Measurements from ENCODE around the gene MYRF. TPM values are rescaled to one million over a fixed set of nuclear protein-coding genes. Genes with fewer than 3 reads are reported as not detected.

The MYRF gene
- total and polyA plus RNA-seq, 2 donors: 0.09 to 0.62 TPM

GRCh38 chr11:61711037-61711436, 41.4 kb upstream of the MYRF start:
- 97% methylated on average over 14 of the region's 14 CpGs for WGBS

GRCh38 chr11:61711498-61711897, 40.9 kb upstream of the MYRF start:
- 96% methylated on average over 6 of the region's 6 CpGs for WGBS
- H3K4me3 ChIP-seq (ENCODE audit: low read length in 2 of 2): no peak overlapping the region

More at GRCh38 chr11:61711037-61711436, 41.4 kb upstream of the MYRF start:
- Histone ChIP-seq H3K27me3 (ENCODE audit: control insufficient read depth in 2 of 2, insufficient read depth in 1 of 2, low read length in 1 of 2) (no peaks in the 10 kb centered on the region), H3K36me3 (ENCODE audit: control insufficient read depth in 2 of 2, insufficient read depth in 2 of 2, low read length in 1 of 2) (no peaks in the 10 kb centered on the region), H3K4me3 (ENCODE audit: low read length in 2 of 2) (no peak overlapping the region), H3K9me3 (ENCODE audit: control insufficient read depth in 2 of 2, insufficient read depth in 1 of 2, low read length in 1 of 2) (no peaks in the 10 kb centered on the region), H3K27ac (ENCODE audit: low read depth in 1 of 2, low read length in 1 of 2) (no peak overlapping the region), H3K4me1 (ENCODE audit: control insufficient read depth in 2 of 2, insufficient read depth in 2 of 2, low read length in 2 of 2) (no peaks in the 10 kb centered on the region)
- DNase-seq (ENCODE audit: low read depth in 6 of 9, low spot score in 9 of 9): no peak

GRCh38 chr11:61712314-61712713, 40.1 kb upstream of the MYRF start:
- Histone ChIP-seq H3K4me1 (ENCODE audit: control insufficient read depth in 2 of 2, insufficient read depth in 2 of 2, low read length in 2 of 2) (no peaks in the 10 kb centered on the region), H3K36me3 (ENCODE audit: control insufficient read depth in 2 of 2, insufficient read depth in 2 of 2, low read length in 1 of 2) (no peaks in the 10 kb centered on the region), H3K27ac (ENCODE audit: low read depth in 1 of 2, low read length in 1 of 2) (no peak overlapping the region), H3K4me3 (ENCODE audit: low read length in 2 of 2) (no peak overlapping the region), H3K9me3 (ENCODE audit: control insufficient read depth in 2 of 2, insufficient read depth in 1 of 2, low read length in 1 of 2) (no peaks in the 10 kb centered on the region), H3K27me3 (ENCODE audit: control insufficient read depth in 2 of 2, insufficient read depth in 1 of 2, low read length in 1 of 2) (no peaks in the 10 kb centered on the region)
- 97% methylated on average over 12 of the region's 12 CpGs for WGBS
- no peak for DNase-seq (ENCODE audit: low read depth in 6 of 9, low spot score in 9 of 9)

More at GRCh38 chr11:61711498-61711897, 40.9 kb upstream of the MYRF start:
- no peak for DNase-seq (ENCODE audit: low read depth in 6 of 9, low spot score in 9 of 9)
- Histone ChIP-seq H3K4me1 (ENCODE audit: control insufficient read depth in 2 of 2, insufficient read depth in 2 of 2, low read length in 2 of 2) (no peaks in the 10 kb centered on the region), H3K27me3 (ENCODE audit: control insufficient read depth in 2 of 2, insufficient read depth in 1 of 2, low read length in 1 of 2) (no peaks in the 10 kb centered on the region), H3K9me3 (ENCODE audit: control insufficient read depth in 2 of 2, insufficient read depth in 1 of 2, low read length in 1 of 2) (no peaks in the 10 kb centered on the region), H3K27ac (ENCODE audit: low read depth in 1 of 2, low read length in 1 of 2) (no peak overlapping the region), H3K36me3 (ENCODE audit: control insufficient read depth in 2 of 2, insufficient read depth in 2 of 2, low read length in 1 of 2) (no peaks in the 10 kb centered on the region)

GRCh38 chr11:61712846-61713245, 39.6 kb upstream of the MYRF start:
- Histone ChIP-seq H3K27me3 (ENCODE audit: control insufficient read depth in 2 of 2, insufficient read depth in 1 of 2, low read length in 1 of 2) (no peaks in the 10 kb centered on the region), H3K27ac (ENCODE audit: low read depth in 1 of 2, low read length in 1 of 2) (no peak overlapping the region), H3K4me3 (ENCODE audit: low read length in 2 of 2) (no peak overlapping the region), H3K4me1 (ENCODE audit: control insufficient read depth in 2 of 2, insufficient read depth in 2 of 2, low read length in 2 of 2) (peaks cover 0 to 2% of the 10 kb centered on the region in 2 donors), H3K36me3 (ENCODE audit: control insufficient read depth in 2 of 2, insufficient read depth in 2 of 2, low read length in 1 of 2) (no peaks in the 10 kb centered on the region), H3K9me3 (ENCODE audit: control insufficient read depth in 2 of 2, insufficient read depth in 1 of 2, low read length in 1 of 2) (no peaks in the 10 kb centered on the region)
- 98% methylated on average over 6 of the region's 6 CpGs for WGBS
- DNase-seq (ENCODE audit: low read depth in 6 of 9, low spot score in 9 of 9): no peak

GRCh38 chr11:61713464-61713863, 39.0 kb upstream of the MYRF start:
- no peak for DNase-seq (ENCODE audit: low read depth in 6 of 9, low spot score in 9 of 9)
- H3K4me3 ChIP-seq (ENCODE audit: low read length in 2 of 2): no peak overlapping the region
- no peaks in the 10 kb centered on the region for H3K9me3 ChIP-seq (ENCODE audit: control insufficient read depth in 2 of 2, insufficient read depth in 1 of 2, low read length in 1 of 2)
- 86% methylated on average over 9 of the region's 9 CpGs for WGBS
- no peaks in the 10 kb centered on the region for H3K36me3 ChIP-seq (ENCODE audit: control insufficient read depth in 2 of 2, insufficient read depth in 2 of 2, low read length in 1 of 2)
- no peaks in the 10 kb centered on the region for H3K27me3 ChIP-seq (ENCODE audit: control insufficient read depth in 2 of 2, insufficient read depth in 1 of 2, low read length in 1 of 2)
- H3K27ac ChIP-seq (ENCODE audit: low read depth in 1 of 2, low read length in 1 of 2): no peak overlapping the region
- H3K4me1 ChIP-seq (ENCODE audit: control insufficient read depth in 2 of 2, insufficient read depth in 2 of 2, low read length in 2 of 2): peaks cover 0 to 6% of the 10 kb centered on the region in 2 donors

GRCh38 chr11:61713906-61714305, 38.5 kb upstream of the MYRF start:
- Histone ChIP-seq H3K4me1 (ENCODE audit: control insufficient read depth in 2 of 2, insufficient read depth in 2 of 2, low read length in 2 of 2) (peaks cover 0 to 9% of the 10 kb centered on the region in 2 donors), H3K27me3 (ENCODE audit: control insufficient read depth in 2 of 2, insufficient read depth in 1 of 2, low read length in 1 of 2) (peaks cover 0 to 3% of the 10 kb centered on the region in 2 donors), H3K36me3 (ENCODE audit: control insufficient read depth in 2 of 2, insufficient read depth in 2 of 2, low read length in 1 of 2) (no peaks in the 10 kb centered on the region), H3K27ac (ENCODE audit: low read depth in 1 of 2, low read length in 1 of 2) (no peak overlapping the region), H3K4me3 (ENCODE audit: low read length in 2 of 2) (no peak overlapping the region), H3K9me3 (ENCODE audit: control insufficient read depth in 2 of 2, insufficient read depth in 1 of 2, low read length in 1 of 2) (no peaks in the 10 kb centered on the region)
- DNase-seq (ENCODE audit: low read depth in 6 of 9, low spot score in 9 of 9): no peak
- 76% methylated on average over 5 of the region's 5 CpGs for WGBS

GRCh38 chr11:61714316-61714715, 38.1 kb upstream of the MYRF start:
- H3K4me3 ChIP-seq (ENCODE audit: low read length in 2 of 2): no peak overlapping the region
- peaks cover 0 to 11% of the 10 kb centered on the region in 2 donors for H3K4me1 ChIP-seq (ENCODE audit: control insufficient read depth in 2 of 2, insufficient read depth in 2 of 2, low read length in 2 of 2)
- DNase-seq (ENCODE audit: low read depth in 6 of 9, low spot score in 9 of 9): no peak
- WGBS: 85% methylated on average over 6 of the region's 6 CpGs
- no peak overlapping the region for H3K27ac ChIP-seq (ENCODE audit: low read depth in 1 of 2, low read length in 1 of 2)
- H3K36me3 ChIP-seq (ENCODE audit: control insufficient read depth in 2 of 2, insufficient read depth in 2 of 2, low read length in 1 of 2): no peaks in the 10 kb centered on the region
- peaks cover 0 to 3% of the 10 kb centered on the region in 2 donors for H3K27me3 ChIP-seq (ENCODE audit: control insufficient read depth in 2 of 2, insufficient read depth in 1 of 2, low read length in 1 of 2)
- H3K9me3 ChIP-seq (ENCODE audit: control insufficient read depth in 2 of 2, insufficient read depth in 1 of 2, low read length in 1 of 2): no peaks in the 10 kb centered on the region

GRCh38 chr11:61714916-61715315, 37.5 kb upstream of the MYRF start:
- Histone ChIP-seq H3K36me3 (ENCODE audit: control insufficient read depth in 2 of 2, insufficient read depth in 2 of 2, low read length in 1 of 2) (no peaks in the 10 kb centered on the region), H3K4me1 (ENCODE audit: control insufficient read depth in 2 of 2, insufficient read depth in 2 of 2, low read length in 2 of 2) (peaks cover 0 to 11% of the 10 kb centered on the region in 2 donors), H3K9me3 (ENCODE audit: control insufficient read depth in 2 of 2, insufficient read depth in 1 of 2, low read length in 1 of 2) (no peaks in the 10 kb centered on the region), H3K27ac (ENCODE audit: low read depth in 1 of 2, low read length in 1 of 2) (no peak overlapping the region), H3K4me3 (ENCODE audit: low read length in 2 of 2) (no peak overlapping the region), H3K27me3 (ENCODE audit: control insufficient read depth in 2 of 2, insufficient read depth in 1 of 2, low read length in 1 of 2) (peaks cover 0 to 3% of the 10 kb centered on the region in 2 donors)
- no peak for DNase-seq (ENCODE audit: low read depth in 6 of 9, low spot score in 9 of 9)
- WGBS: 97% methylated on average over 5 of the region's 5 CpGs

GRCh38 chr11:61715867-61716266, 36.6 kb upstream of the MYRF start:
- no peak for DNase-seq (ENCODE audit: low read depth in 6 of 9, low spot score in 9 of 9)
- Histone ChIP-seq H3K4me3 (ENCODE audit: low read length in 2 of 2) (no peak overlapping the region), H3K27ac (ENCODE audit: low read depth in 1 of 2, low read length in 1 of 2) (no peak overlapping the region), H3K9me3 (ENCODE audit: control insufficient read depth in 2 of 2, insufficient read depth in 1 of 2, low read length in 1 of 2) (no peaks in the 10 kb centered on the region), H3K36me3 (ENCODE audit: control insufficient read depth in 2 of 2, insufficient read depth in 2 of 2, low read length in 1 of 2) (no peaks in the 10 kb centered on the region), H3K4me1 (ENCODE audit: control insufficient read depth in 2 of 2, insufficient read depth in 2 of 2, low read length in 2 of 2) (peaks cover 0 to 11% of the 10 kb centered on the region in 2 donors), H3K27me3 (ENCODE audit: control insufficient read depth in 2 of 2, insufficient read depth in 1 of 2, low read length in 1 of 2) (peaks cover 0 to 3% of the 10 kb centered on the region in 2 donors)
- 79% methylated on average over 4 of the region's 4 CpGs for WGBS
